Measurements from ENCODE around the gene SPEN. TPM values are rescaled to one million over a fixed set of nuclear protein-coding genes. Genes with fewer than 3 reads are reported as not detected.

The SPEN gene
- polyA plus RNA-seq, 1 donor (not counting 4 experiments of a cell fraction or from before 2014, with no cell fraction given) = 8.9 TPM

GRCh38 chr1:15951341-15952153, 104.0 kb downstream of the SPEN start:
- Histone ChIP-seq H3K79me2 (ENCODE audit: control insufficient read depth, insufficient read depth, low read length) (peaks cover 41% of the 10 kb centered on the region), H3K36me3 (ENCODE audit: control insufficient read depth in 2 of 2, extremely low read depth in 1 of 2, insufficient read depth in 2 of 2, low read length in 2 of 2) (peaks cover 12 to 26% of the 10 kb centered on the region in 2 experiments), H3K27me3 (ENCODE audit: control insufficient read depth, extremely low read depth, insufficient read depth, low read length) (no peaks in the 10 kb centered on the region), H3K9me1 (ENCODE audit: control insufficient read depth, extremely low read depth, insufficient read depth, low read length) (peaks cover 2% of the 10 kb centered on the region), H3K27ac (ENCODE audit: control insufficient read depth, insufficient read depth, low read length) (peak overlapping the region; percentile 98), H3K4me3 (ENCODE audit: control insufficient read depth in 2 of 3, extremely low read depth in 1 of 3, insufficient read depth in 2 of 3, low read depth in 1 of 3, low read length in 3 of 3) (no peak overlapping the region), H3K9me3 (ENCODE audit: control insufficient read depth, low read depth, low read length) (no peaks in the 10 kb centered on the region), H3K4me1 (ENCODE audit: control insufficient read depth, extremely low read depth, insufficient read depth, low read length) (peaks cover 79% of the 10 kb centered on the region), H2AFZ (ENCODE audit: control insufficient read depth, low read length) (no peak overlapping the region), H4K20me1 (ENCODE audit: control insufficient read depth, extremely low read depth, insufficient read depth, low read length) (no peaks in the 10 kb centered on the region), H3K4me2 (ENCODE audit: control insufficient read depth, extremely low read depth, insufficient read depth, low read depth, low read length) (peak overlapping the region; percentile 82), H3K9ac (ENCODE audit: control insufficient read depth, extremely low read depth, insufficient read depth, low read length) (peak overlapping the region; percentile 96)
- TF ChIP-seq, protein P1, sequence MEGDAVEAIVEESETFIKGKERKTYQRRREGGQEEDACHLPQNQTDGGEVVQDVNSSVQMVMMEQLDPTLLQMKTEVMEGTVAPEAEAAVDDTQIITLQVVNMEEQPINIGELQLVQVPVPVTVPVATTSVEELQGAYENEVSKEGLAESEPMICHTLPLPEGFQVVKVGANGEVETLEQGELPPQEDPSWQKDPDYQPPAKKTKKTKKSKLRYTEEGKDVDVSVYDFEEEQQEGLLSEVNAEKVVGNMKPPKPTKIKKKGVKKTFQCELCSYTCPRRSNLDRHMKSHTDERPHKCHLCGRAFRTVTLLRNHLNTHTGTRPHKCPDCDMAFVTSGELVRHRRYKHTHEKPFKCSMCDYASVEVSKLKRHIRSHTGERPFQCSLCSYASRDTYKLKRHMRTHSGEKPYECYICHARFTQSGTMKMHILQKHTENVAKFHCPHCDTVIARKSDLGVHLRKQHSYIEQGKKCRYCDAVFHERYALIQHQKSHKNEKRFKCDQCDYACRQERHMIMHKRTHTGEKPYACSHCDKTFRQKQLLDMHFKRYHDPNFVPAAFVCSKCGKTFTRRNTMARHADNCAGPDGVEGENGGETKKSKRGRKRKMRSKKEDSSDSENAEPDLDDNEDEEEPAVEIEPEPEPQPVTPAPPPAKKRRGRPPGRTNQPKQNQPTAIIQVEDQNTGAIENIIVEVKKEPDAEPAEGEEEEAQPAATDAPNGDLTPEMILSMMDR (optimal IDR thresholded peaks at IDR 0.05 in 1 of 3, IDR thresholded peaks at IDR 0.05 in 1 of 3, conservative IDR thresholded peaks at IDR 0.05 in 1 of 3; ENCODE audit: extremely low read depth in 1 of 3, insufficient read depth in 2 of 3, low read length in 3 of 3) = no peak
- TF ChIP-seq EZH2 (IDR thresholded peaks at IDR 0.05; ENCODE audit: low read length) = no peak
- FAIRE-seq (no peak), DNase-seq (ENCODE audit: low read depth, low spot score) (no peak)
- dilution Hi-C loops (cut with MboI; ENCODE audit: extremely low pct_ligation_motif_present, low sequenced_read_pairs) = no loop called here

- peak; percentile 96 for FAIRE-seq
- peak; percentile 97 for DNase-seq (ENCODE audit: low read depth, low spot score)
- no peak for TF ChIP-seq EZH2 (IDR thresholded peaks at IDR 0.05; ENCODE audit: low read length)
- TF ChIP-seq, protein P1 (optimal IDR thresholded peaks at IDR 0.05 in 1 of 3, IDR thresholded peaks at IDR 0.05 in 1 of 3, conservative IDR thresholded peaks at IDR 0.05 in 1 of 3; ENCODE audit: extremely low read depth in 1 of 3, insufficient read depth in 2 of 3, low read length in 3 of 3) = peak in 1 of 3 experiments; percentile 20
These were observed 105.1 kb downstream of the SPEN start for GRCh38 chr1:15952317-15953258.

More at GRCh38 chr1:15952317-15953258, 105.1 kb downstream of the SPEN start:
- peak overlapping the region; percentile 75 for H3K9ac ChIP-seq (ENCODE audit: control insufficient read depth, extremely low read depth, insufficient read depth, low read length)
- peaks cover 42% of the 10 kb centered on the region for H3K79me2 ChIP-seq (ENCODE audit: control insufficient read depth, insufficient read depth, low read length)
- no peaks in the 10 kb centered on the region for H3K9me3 ChIP-seq (ENCODE audit: control insufficient read depth, low read depth, low read length)
- no peaks in the 10 kb centered on the region for H4K20me1 ChIP-seq (ENCODE audit: control insufficient read depth, extremely low read depth, insufficient read depth, low read length)
- peak overlapping the region in 2 of 3 experiments; percentile 26 to 36 for H3K4me3 ChIP-seq (ENCODE audit: control insufficient read depth in 2 of 3, extremely low read depth in 1 of 3, insufficient read depth in 2 of 3, low read depth in 1 of 3, low read length in 3 of 3)
- peaks cover 5 to 19% of the 10 kb centered on the region in 2 experiments for H3K36me3 ChIP-seq (ENCODE audit: control insufficient read depth in 2 of 2, extremely low read depth in 1 of 2, insufficient read depth in 2 of 2, low read length in 2 of 2)
- H3K27me3 ChIP-seq (ENCODE audit: control insufficient read depth, extremely low read depth, insufficient read depth, low read length) = no peaks in the 10 kb centered on the region
- no peak overlapping the region for H2AFZ ChIP-seq (ENCODE audit: control insufficient read depth, low read length)
- dilution Hi-C loops (cut with MboI; ENCODE audit: extremely low pct_ligation_motif_present, low sequenced_read_pairs) = no loop called here
- H3K27ac ChIP-seq (ENCODE audit: control insufficient read depth, insufficient read depth, low read length) = peak overlapping the region; percentile 98
- H3K4me1 ChIP-seq (ENCODE audit: control insufficient read depth, extremely low read depth, insufficient read depth, low read length) = peaks cover 80% of the 10 kb centered on the region
- peaks cover 2% of the 10 kb centered on the region for H3K9me1 ChIP-seq (ENCODE audit: control insufficient read depth, extremely low read depth, insufficient read depth, low read length)
- peak overlapping the region; percentile 82 for H3K4me2 ChIP-seq (ENCODE audit: control insufficient read depth, extremely low read depth, insufficient read depth, low read depth, low read length)

Data from keratinocyte (primary cell).